Globus pallidus (tissue), 1 donor: Measurements from ENCODE around the gene PCDHA12.
"Not testable (repeated sequence)": the region's sequence is repeated elsewhere in the genome, so short reads cannot be mapped to it uniquely, and the experiment has no call there.

Experiments
- DNase-seq: peaks from one replicate; pipeline ENCODE4 v3.0.0-alpha.2; 2015; ENCODE audit warnings: low spot score

The PCDHA12 gene, protein sequence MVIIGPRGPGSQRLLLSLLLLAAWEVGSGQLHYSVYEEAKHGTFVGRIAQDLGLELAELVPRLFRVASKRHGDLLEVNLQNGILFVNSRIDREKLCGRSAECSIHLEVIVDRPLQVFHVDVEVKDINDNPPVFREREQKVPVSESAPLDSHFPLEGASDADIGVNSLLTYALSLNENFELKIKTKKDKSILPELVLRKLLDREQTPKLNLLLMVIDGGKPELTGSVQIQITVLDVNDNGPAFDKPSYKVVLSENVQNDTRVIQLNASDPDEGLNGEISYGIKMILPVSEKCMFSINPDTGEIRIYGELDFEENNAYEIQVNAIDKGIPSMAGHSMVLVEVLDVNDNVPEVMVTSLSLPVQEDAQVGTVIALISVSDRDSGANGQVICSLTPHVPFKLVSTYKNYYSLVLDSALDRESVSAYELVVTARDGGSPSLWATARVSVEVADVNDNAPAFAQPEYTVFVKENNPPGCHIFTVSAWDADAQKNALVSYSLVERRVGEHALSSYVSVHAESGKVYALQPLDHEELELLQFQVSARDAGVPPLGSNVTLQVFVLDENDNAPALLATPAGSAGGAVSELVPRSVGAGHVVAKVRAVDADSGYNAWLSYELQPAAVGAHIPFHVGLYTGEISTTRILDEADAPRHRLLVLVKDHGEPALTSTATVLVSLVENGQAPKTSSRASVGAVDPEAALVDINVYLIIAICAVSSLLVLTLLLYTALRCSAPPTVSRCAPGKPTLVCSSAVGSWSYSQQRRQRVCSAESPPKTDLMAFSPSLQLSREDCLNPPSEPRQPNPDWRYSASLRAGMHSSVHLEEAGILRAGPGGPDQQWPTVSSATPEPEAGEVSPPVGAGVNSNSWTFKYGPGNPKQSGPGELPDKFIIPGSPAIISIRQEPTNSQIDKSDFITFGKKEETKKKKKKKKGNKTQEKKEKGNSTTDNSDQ

DNA sequence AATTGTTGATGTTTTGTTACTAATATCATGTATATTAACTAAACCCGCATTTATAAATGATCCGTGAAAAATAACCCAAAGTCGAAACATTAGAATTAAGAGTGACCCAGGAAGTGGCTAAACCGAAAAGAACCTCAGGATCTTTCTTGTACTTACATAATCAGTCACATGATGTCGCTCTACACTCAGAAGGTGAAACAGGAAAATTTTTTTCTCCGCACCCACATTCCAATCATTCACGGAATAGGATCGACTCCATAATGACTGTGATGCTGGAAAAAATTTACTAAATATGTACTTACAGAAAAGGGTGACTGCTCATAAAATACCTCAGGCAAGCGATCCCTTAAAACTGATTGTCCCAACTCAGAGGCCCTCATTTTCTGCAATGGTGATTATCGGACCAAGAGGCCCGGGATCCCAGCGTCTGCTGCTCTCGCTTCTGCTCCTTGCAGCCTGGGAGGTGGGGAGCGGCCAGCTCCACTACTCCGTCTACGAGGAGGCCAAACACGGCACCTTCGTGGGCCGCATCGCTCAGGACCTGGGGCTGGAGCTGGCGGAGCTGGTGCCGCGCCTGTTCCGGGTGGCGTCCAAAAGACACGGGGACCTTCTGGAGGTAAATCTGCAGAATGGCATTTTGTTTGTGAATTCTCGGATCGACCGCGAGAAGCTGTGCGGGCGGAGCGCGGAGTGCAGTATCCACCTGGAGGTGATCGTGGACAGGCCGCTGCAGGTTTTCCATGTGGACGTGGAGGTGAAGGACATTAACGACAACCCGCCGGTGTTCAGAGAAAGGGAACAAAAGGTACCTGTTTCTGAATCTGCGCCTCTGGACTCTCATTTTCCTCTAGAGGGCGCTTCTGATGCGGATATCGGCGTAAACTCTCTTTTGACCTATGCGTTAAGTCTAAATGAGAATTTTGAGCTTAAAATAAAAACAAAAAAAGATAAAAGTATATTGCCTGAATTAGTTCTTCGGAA, at the start of gene PCDHA12:
Gene PCDHA12, plus strand, starts transcription at position 224 of the 981 bp plus-strand sequence. Its CDS starts 165 bp downstream, at position 389.
- DNase-seq: no peak

DNA sequence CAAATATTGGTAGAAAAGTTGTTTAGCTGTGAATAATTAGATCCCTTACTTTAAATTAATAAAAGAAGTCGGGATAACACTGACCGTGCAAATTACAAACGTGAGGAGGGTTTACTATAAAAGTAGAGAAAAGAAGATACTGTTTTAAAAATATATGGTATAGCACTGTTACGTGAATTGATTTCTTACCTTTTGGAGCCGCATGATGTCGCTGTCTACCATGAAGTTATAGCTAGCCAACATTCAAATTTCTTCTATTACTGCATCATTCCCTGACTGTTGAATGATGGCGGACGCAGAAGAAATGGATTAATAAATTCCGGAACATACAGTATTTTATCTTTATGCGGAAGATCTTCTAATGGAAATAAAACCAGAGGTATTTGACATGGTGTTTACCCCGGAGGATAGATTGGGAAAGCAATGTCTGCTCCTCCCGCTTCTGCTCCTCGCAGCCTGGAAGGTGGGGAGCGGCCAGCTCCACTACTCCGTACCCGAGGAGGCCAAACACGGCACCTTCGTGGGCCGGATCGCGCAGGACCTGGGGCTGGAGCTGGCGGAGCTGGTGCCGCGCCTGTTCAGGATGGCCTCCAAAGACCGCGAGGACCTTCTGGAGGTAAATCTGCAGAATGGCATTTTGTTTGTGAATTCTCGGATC, 47.3 kb upstream of the PCDHA12 start, which contains the start of gene PCDHA6:
Gene PCDHA6, plus strand, starts transcription at position 257 of the 658 bp plus-strand sequence. Its CDS starts 132 bp downstream, at position 389.
- peak; percentile 39 for DNase-seq

DNA sequence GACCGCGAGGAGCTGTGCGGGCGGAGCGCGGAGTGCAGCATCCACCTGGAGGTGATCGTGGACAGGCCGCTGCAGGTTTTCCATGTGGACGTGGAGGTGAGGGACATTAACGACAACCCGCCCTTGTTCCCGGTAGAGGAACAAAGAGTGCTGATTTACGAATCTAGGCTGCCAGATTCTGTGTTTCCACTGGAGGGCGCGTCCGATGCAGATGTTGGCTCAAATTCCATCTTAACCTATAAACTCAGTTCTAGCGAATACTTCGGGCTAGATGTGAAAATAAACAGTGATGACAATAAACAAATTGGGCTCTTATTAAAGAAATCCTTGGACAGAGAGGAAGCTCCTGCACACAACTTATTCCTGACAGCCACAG, 46.8 kb upstream of the PCDHA12 start:
- DNase-seq: no peak

DNA sequence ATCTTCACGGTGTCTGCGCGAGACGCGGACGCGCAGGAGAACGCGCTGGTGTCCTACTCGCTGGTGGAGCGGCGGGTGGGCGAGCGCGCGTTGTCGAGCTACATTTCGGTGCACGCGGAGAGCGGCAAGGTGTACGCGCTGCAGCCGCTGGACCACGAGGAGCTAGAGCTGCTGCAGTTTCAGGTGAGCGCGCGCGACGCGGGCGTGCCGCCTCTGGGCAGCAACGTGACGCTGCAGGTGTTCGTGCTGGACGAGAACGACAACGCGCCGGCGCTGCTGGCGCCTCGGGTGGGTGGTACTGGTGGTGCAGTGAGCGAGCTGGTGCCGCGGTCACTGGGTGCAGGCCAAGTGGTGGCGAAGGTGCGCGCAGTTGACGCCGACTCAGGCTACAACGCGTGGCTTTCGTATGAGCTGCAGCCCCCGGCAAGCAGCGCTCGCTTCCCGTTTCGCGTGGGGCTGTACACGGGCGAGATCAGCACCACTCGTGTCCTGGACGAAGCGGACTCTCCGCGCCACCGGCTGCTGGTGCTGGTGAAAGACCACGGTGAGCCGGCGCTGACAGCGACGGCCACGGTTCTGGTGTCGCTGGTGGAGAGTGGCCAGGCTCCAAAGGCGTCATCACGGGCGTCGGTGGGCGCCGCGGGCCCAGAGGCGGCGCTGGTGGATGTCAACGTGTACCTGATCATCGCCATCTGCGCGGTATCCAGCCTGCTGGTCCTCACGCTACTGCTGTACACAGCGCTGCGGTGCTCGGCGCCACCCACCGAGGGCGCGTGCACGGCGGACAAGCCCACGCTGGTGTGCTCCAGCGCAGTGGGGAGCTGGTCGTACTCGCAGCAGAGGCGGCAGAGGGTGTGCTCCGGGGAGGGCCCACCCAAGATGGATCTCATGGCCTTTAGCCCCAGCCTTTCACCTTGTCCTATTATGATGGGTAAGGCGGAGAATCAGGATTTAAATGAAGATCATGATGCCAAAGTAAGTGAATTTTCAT, 45.3 kb upstream of the PCDHA12 start:
- DNase-seq: not testable (repeated sequence)

DNA sequence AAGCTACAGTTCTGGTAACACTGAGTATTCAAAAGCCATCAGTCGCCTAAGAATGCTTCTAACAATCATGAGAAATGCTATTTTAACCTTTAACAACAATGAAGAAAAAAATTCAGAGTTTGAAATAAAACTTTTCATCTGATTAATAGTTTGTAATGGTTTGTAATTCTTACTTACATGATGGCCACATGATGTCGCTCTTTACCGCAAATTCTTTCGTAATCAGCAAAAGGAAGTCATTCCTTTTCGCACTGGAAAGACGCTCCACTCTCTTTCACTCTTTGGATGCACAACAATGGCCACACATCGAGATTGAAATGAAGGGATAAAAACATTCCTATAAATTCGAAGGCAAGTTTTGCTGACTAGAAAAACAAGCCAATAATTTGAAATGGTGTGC, 41.1 kb upstream of the PCDHA12 start, which contains the start of gene PCDHA7:
Gene PCDHA7, plus strand, starts transcription at position 277 of the 400 bp plus-strand sequence. Its CDS starts 115 bp downstream, at position 392.
- DNase-seq: peak; percentile 58

DNA sequence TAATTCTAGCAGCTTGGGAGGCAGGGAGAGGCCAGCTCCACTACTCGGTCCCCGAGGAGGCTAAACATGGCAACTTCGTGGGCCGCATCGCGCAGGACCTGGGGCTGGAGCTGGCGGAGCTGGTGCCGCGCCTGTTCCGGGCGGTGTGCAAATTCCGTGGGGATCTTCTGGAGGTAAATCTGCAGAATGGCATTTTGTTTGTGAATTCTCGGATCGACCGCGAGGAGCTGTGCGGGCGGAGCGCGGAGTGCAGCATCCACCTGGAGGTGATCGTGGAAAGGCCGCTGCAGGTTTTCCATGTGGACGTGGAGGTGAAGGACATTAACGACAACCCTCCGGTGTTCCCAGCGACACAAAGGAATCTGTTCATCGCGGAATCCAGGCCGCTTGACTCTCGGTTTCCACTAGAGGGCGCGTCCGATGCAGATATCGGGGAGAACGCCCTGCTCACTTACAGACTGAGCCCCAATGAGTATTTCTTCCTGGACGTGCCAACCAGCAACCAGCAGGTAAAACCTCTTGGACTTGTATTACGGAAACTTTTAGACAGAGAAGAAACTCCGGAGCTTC, 40.6 kb upstream of the PCDHA12 start:
- DNase-seq: not testable (repeated sequence)

DNA sequence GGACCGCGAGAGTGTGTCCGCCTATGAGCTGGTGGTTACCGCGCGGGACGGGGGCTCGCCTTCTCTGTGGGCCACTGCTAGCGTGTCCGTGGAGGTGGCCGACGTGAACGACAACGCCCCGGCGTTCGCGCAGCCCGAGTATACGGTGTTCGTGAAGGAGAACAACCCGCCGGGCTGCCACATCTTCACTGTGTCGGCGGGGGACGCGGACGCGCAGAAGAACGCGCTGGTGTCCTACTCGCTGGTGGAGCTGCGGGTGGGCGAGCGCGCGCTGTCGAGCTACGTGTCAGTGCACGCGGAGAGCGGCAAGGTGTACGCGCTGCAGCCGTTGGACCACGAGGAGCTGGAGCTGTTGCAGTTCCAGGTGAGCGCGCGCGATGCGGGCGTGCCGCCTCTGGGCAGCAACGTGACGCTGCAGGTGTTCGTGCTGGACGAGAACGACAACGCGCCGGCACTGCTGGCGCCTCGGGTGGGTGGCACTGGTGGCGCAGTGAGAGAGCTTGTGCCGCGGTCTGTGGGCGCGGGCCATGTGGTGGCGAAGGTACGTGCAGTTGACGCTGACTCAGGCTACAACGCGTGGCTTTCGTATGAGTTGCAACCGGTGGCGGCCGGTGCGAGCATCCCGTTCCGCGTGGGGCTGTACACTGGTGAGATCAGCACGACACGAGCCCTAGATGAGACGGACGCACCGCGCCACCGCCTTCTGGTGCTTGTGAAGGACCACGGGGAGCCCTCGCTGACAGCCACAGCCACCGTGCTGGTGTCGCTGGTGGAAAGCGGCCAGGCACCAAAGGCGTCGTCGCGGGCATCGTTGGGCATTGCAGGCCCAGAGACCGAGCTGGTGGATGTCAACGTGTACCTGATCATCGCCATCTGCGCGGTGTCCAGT, 39.2 kb upstream of the PCDHA12 start:
- no peak for DNase-seq

DNA sequence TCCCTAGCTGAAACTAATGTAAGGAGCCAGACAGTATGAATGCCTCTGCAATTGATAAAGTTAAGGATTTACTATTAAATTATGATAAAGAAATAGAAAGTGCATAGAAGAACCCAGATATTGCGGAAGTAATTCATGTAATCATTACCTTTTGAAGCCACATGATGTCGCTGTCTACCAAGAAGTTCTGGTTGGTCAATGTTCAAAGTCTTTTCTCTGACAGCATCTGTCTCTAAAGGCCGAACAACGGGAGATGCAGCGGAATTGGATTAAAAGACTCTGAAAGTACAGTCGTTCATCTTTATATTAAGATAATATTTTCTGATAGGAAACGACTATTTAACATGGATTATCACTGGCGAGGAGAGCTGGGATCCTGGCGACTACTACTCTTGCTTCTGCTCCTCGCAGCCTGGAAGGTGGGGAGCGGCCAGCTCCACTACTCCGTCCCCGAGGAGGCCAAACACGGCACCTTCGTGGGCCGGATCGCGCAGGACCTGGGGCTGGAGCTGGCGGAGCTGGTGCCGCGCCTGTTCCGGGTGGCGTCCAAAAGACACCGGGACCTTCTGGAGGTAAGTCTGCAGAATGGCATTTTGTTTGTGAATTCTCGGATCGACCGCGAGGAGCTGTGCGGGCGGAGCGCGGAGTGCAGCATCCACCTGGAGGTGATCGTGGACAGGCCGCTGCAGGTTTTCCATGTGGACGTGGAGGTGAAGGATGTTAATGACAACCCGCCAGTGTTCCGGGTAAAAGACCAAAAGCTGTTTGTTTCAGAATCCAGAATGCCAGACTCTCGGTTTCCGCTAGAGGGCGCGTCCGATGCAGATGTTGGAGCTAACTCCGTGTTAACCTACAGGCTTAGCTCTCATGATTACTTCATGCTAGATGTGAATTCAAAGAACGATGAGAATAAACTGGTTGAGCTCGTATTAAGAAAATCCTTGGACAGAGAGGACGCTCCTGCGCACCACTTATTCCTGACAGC, 33.8 kb upstream of the PCDHA12 start, which contains the start of gene PCDHA8:
Gene PCDHA8, plus strand, starts transcription at position 210 of the 985 bp plus-strand sequence. Its CDS starts 135 bp downstream, at position 345.
- DNase-seq: peak; percentile 51

DNA sequence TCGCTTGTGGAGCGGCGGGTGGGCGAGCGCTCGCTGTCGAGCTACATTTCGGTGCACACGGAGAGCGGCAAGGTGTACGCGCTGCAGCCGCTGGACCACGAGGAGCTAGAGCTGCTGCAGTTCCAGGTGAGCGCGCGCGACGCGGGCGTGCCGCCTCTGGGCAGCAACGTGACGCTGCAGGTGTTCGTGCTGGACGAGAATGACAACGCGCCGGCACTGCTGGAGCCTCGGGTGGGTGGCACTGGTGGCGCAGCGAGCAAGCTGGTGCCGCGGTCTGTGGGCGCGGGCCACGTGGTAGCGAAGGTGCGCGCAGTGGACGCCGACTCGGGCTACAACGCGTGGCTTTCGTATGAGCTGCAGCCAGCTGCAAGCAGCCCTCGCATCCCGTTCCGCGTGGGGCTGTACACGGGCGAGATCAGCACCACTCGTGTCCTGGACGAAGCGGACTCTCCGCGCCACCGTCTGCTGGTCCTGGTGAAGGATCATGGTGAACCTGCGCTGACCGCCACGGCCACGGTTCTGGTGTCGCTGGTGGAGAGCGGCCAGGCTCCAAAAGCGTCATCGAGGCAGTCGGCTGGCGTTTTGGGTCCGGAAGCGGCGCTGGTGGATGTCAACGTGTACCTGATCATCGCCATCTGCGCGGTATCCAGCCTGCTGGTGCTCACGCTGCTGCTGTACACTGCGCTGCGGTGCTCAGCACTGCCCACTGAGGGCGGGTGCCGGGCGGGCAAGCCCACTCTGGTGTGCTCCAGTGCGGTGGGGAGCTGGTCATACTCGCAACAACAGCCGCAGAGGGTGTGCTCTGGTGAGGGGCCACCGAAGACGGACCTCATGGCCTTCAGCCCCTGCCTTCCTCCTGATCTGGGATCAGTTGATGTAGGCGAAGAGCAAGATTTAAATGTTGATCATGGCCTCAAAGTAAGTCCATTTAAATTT, 32.0 kb upstream of the PCDHA12 start:
- DNase-seq: no peak

DNA sequence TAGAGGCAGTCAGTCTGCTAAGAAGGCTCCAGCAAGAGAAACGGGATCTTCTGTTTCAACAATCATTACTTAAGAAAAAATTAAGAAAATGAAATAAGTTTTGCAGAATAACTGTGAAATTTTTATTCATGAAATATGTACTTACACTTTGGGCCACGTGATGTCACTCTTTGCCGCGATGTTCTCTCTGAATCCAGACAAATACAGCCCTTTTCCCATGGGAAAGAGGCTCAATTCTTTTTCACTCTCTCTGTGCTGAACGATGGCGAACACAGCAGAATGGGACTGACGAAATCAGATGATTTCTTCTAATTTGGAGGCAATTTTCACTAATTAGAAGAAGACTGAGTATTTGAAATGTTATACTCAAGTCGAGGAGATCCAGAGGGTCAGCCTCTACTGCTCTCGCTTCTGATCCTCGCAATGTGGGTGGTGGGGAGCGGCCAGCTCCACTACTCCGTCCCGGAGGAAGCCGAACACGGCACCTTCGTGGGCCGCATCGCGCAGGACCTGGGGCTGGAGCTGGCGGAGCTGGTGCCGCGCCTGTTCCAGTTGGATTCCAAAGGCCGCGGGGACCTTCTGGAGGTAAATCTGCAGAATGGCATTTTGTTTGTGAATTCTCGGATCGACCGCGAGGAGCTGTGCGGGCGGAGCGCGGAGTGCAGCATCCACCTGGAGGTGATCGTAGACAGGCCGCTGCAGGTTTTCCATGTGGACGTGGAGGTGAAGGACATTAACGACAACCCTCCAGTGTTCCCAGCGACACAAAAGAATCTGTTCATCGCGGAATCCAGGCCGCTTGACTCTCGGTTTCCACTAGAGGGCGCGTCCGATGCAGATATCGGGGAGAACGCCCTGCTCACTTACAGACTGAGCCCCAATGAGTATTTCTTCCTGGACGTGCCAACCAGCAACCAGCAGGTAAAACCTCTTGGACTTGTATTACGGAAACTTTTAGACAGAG, 26.7 kb upstream of the PCDHA12 start, which contains the start of gene PCDHA9:
Gene PCDHA9, plus strand, starts transcription at position 244 of the 964 bp plus-strand sequence. Its CDS starts 114 bp downstream, at position 358.
- not testable (repeated sequence) for DNase-seq

DNA sequence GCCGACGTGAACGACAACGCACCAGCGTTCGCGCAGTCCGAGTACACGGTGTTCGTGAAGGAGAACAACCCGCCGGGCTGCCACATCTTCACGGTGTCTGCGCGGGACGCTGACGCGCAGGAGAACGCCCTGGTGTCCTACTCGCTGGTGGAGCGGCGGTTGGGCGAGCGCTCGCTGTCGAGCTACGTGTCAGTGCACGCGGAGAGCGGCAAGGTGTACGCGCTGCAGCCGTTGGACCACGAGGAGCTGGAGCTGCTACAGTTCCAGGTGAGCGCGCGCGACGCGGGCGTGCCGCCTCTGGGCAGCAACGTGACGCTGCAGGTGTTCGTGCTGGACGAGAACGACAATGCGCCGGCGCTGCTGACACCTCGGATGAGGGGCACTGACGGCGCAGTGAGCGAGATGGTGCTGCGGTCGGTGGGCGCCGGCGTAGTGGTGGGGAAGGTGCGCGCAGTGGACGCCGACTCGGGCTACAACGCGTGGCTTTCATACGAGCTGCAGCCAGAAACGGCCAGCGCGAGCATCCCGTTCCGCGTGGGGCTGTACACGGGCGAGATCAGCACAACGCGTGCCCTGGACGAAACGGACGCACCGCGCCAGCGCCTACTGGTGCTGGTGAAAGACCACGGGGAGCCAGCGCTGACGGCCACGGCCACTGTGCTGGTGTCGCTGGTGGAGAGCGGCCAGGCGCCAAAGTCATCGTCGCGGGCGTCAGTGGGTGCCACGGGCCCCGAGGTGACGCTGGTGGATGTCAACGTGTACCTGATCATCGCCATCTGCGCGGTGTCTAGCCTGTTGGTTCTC, 25.1 kb upstream of the PCDHA12 start:
- not testable (repeated sequence) for DNase-seq

DNA sequence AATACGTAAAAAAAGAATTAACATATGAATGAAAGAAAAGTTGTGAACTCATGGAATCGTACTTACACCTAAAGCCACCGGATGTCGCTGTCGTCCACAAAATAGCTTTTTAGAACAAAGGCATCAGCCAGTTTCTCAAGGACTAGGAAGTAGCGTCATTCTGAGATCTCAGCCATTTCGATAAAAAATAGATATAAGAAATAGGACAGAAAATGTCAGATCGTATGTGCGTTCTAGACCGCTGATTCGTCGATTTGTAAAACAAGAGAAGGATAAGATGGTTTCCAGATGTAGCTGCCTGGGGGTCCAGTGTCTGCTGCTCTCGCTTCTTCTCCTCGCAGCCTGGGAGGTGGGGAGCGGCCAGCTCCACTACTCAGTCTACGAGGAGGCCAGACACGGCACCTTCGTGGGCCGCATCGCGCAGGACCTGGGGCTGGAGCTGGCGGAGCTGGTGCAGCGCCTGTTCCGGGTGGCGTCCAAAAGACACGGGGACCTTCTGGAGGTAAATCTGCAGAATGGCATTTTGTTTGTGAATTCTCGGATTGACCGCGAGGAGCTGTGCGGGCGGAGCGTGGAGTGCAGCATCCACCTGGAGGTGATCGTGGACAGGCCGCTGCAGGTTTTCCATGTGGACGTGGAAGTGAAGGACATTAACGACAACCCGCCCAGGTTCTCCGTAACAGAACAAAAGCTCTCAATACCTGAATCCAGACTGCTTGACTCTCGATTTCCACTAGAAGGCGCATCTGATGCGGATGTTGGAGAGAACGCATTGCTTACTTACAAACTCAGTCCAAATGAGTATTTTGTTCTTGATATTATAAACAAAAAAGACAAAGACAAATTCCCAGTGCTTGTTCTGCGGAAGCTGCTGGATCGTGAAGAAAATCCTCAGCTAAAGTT, 19.1 kb upstream of the PCDHA12 start, which contains the start of gene PCDHA10:
Gene PCDHA10, plus strand, starts transcription at position 126 of the 903 bp plus-strand sequence. Its CDS starts 152 bp downstream, at position 278.
- DNase-seq: peak; percentile 68
